Measurements from ENCODE around the gene RFC4. TPM values are rescaled to one million over a fixed set of nuclear protein-coding genes. Genes with fewer than 3 reads are reported as not detected.

The RFC4 gene
- total RNA-seq, 6 experiments from 2014 or later, result 4.6 to 17.4 (median 5.6) TPM

DNA sequence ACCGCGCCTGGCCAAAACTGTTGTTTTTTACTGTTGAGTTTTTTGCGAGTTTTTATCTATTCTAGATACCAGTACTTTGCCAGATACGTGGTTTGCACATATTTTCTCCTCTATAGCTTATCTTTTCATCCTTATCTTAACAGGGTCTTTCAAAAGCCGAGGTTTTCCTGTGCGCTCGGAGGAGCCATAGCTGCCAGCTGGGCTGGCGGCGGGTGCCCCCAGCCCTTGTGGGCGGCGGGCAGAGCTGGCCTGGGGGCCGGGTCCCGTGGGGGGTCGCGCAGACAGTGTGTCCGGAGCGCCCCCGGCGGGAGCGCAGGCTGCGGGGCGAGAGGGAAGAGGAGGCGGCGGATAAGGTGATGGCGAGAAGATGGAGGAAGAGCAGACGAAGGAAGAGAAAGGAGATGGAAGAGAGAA lies 34.0 kb downstream of the RFC4 start:
- Histone ChIP-seq H3K4me3 (peak overlapping the region; percentile 27 to 56 (median 30)), H3K27me3 (no peaks in the 10 kb centered on the region), H3K9me3 (no peaks in the 10 kb centered on the region), H3K36me3 (no peaks in the 10 kb centered on the region), H3K4me1 (peaks cover 0 to 5% (median 0%) of the 10 kb centered on the region in 4 donors), H3K27ac (peak overlapping the region; percentile 42 to 64 (median 44))
- WGBS (ENCODE audit: insufficient coverage, low coverage, low lambda C conversion rate, missing lambda C conversion rate), result 16% methylated on average over 26 of the region's 26 CpGs
- DNase-seq, result no peak
- TF ChIP-seq, protein P1, sequence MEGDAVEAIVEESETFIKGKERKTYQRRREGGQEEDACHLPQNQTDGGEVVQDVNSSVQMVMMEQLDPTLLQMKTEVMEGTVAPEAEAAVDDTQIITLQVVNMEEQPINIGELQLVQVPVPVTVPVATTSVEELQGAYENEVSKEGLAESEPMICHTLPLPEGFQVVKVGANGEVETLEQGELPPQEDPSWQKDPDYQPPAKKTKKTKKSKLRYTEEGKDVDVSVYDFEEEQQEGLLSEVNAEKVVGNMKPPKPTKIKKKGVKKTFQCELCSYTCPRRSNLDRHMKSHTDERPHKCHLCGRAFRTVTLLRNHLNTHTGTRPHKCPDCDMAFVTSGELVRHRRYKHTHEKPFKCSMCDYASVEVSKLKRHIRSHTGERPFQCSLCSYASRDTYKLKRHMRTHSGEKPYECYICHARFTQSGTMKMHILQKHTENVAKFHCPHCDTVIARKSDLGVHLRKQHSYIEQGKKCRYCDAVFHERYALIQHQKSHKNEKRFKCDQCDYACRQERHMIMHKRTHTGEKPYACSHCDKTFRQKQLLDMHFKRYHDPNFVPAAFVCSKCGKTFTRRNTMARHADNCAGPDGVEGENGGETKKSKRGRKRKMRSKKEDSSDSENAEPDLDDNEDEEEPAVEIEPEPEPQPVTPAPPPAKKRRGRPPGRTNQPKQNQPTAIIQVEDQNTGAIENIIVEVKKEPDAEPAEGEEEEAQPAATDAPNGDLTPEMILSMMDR (IDR thresholded peaks at IDR 0.05), result no peak
- no peak for TF ChIP-seq POLR2A (IDR thresholded peaks at IDR 0.05)
- intact Hi-C loops (cut with DNase I), result no loop called here
- ATAC-seq, result peak; percentile 10 to 40 (median 29)

DNA sequence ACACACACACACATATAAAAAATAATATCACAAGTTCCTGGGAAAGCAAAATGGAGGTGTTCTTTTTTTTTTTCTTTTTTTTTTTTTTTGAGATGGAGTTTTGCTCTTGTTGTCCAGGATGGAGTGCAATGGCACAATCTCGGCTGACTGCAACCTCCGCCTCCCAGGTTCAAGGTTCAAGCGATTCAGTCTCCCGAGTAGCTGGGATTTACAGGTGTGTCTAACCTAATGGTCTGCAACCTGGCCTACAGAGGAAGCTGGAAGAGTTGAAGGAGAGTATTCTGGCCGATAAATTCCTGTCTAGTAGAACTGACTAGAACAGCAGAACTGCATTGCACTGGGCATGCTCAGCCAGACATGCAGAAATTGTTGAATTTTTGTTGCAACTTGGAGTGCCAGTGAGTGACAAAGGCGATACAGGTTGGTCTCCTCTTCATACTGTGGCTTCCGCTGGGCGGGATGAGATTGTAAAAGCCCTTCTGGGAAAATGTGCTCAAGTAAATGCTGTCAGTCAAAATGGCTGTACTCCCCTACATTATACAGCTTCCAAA lies 45.3 kb downstream of the RFC4 start:
- Histone ChIP-seq H3K27me3 (no peaks in the 10 kb centered on the region), H3K36me3 (no peaks in the 10 kb centered on the region), H3K4me3 (no peak overlapping the region), H3K4me1 (no peaks in the 10 kb centered on the region), H3K9me3 (no peaks in the 10 kb centered on the region), H3K27ac (no peak overlapping the region)
- intact Hi-C loops (cut with DNase I), result no loop called here
- ATAC-seq (peak in 3 of 4 donors; percentile 34 to 66 (median 55)), DNase-seq (no peak)
- 62% methylated on average over 8 of the region's 8 CpGs for WGBS (ENCODE audit: insufficient coverage, low coverage, low lambda C conversion rate, missing lambda C conversion rate)
- TF ChIP-seq, protein P1 (IDR thresholded peaks at IDR 0.05), result no peak
- no peak for TF ChIP-seq POLR2A (IDR thresholded peaks at IDR 0.05)

DNA sequence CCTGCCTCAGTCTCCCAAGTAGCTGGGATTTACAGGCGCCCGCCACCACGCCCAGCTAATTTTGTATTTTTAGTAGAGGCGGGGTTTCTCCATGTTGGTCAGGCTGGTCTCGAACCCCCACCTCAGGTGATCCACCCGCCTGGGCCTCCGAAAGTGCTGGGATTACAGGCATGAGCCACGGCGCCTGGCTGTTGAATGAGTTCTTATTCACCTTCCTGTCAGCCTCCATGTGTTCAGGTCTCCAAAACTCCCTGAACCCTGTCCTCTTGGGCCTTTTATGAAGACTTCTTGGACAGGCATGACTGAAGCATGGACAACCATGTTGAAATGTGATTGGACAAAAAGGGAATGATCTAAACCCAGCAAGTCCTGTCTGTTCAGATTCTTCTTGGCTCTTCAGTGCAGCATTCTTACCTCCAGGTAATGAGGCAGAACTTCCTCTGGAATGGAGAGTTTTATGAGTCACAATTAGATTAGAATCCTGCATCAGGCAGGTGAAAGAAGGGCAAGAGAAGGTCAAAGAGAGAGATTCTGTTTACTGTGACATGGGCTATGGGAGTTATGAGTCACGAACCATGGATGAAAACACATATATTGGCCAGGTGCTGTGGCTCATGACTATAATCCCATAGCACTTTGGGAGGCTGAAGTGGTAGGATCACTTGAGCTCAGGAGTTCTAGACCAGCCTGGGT lies 46.0 kb downstream of the RFC4 start:
- ATAC-seq (peak in 1 of 4 donors; percentile 74), DNase-seq (no peak)
- no peak for TF ChIP-seq POLR2A (IDR thresholded peaks at IDR 0.05)
- TF ChIP-seq, protein P1 (IDR thresholded peaks at IDR 0.05), result no peak
- no peaks in the 10 kb centered on the region for H3K9me3 ChIP-seq
- WGBS (ENCODE audit: insufficient coverage, low coverage, low lambda C conversion rate, missing lambda C conversion rate), result 89% methylated on average over 1 of the region's 10 CpGs
- intact Hi-C loops (cut with DNase I), result no loop called here
- no peak overlapping the region for H3K27ac ChIP-seq
- no peak overlapping the region for H3K4me3 ChIP-seq
- no peaks in the 10 kb centered on the region for H3K36me3 ChIP-seq
- H3K27me3 ChIP-seq, result no peaks in the 10 kb centered on the region
- H3K4me1 ChIP-seq, result no peaks in the 10 kb centered on the region

DNA sequence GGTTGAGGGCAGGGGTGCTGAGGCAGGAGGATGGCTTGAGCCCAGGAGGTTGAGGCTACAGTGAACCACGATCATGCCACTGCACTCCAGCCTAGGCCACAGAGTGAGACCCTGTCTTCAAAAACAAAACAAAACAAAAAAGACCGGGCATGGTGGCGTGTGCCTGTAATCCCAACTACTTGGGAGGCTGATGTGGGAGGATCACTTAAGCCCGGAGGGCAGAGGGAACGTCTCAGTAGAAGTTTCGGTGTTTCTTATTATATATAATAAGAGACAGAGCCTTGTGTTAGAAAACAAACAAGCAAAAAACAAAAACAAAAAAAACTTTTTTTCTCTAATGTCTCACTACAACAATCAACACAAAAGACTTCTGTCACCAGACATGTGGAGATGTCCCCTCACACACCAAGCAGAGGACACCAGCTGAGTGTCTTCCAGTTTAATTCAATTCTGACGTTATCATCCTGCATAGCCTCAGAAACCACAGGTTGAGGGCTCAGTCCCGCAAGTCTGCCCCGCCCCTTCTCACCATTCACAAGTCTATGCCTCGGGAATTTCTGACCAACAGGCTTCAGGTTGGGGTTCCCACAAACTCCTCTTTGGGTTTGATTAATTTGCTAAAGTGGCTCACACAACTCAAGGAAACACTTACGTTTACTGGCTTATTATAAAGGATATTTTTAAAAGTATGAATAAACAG lies 46.9 kb downstream of the RFC4 start:
- WGBS (ENCODE audit: insufficient coverage, low coverage, low lambda C conversion rate, missing lambda C conversion rate), result 77% methylated on average over 10 of the region's 11 CpGs
- Histone ChIP-seq H3K27ac (no peak overlapping the region), H3K4me1 (no peaks in the 10 kb centered on the region), H3K9me3 (no peaks in the 10 kb centered on the region), H3K4me3 (no peak overlapping the region), H3K36me3 (no peaks in the 10 kb centered on the region), H3K27me3 (no peaks in the 10 kb centered on the region)
- no peak for DNase-seq
- TF ChIP-seq POLR2A (IDR thresholded peaks at IDR 0.05), result no peak
- TF ChIP-seq, protein P1 (IDR thresholded peaks at IDR 0.05), result no peak
- intact Hi-C loops (cut with DNase I), result loop anchor here in 1 of 2 donors (5.0 kb wide), 1 partner anchor 142 kb away; no protein-coding TSS in a partner anchor
- no peak for ATAC-seq
